BJ (cell line): ENCODE data around the gene PTBP3. TPM values are rescaled to one million over a fixed set of nuclear protein-coding genes. Genes with fewer than 3 reads are reported as not detected.
"Not testable (repeated sequence)": the region's sequence is repeated elsewhere in the genome, so short reads cannot be mapped to it uniquely, and the experiment has no call there.

Experiments used
- CTCF ChIA-PET: fragments of 350-600 bp; formaldehyde crosslinking; extraction: SDS; loops from one replicate; lab custom pipeline; 2021; ENCODE audit warnings: antibody characterized with exemption, inconsistent platforms; lab: Yijun Ruan, JAX
- POLR2A ChIA-PET: fragments of 300-600 bp; sonication (Branson Sonifier 250); formaldehyde crosslinking; extraction: SDS; loops from one replicate; lab custom pipeline; 2021; ENCODE audit warnings: antibody characterized with exemption; lab: Charles Lee
- DNase-seq: peaks from one replicate; pipeline ENCODE4 v3.0.0-alpha.2; 2011; ENCODE audit warnings: low read depth
- H3K27me3 ChIP-seq: 2 replicates; pipeline ENCODE4 v1.6.0; 2011; ENCODE audit warnings: low read length; ENCODE audit not compliant: control insufficient read depth, insufficient read depth
- H3K36me3 ChIP-seq: 2 replicates; pipeline ENCODE4 v1.5.1; 2011; ENCODE audit warnings: low read length; ENCODE audit not compliant: control insufficient read depth, insufficient read depth
- H3K4me3 ChIP-seq: 2 replicates; pipeline ENCODE4 v1.5.1; 2011; ENCODE audit warnings: low read depth, mild to moderate bottlenecking, control low read depth, low read length
- polyA plus RNA-seq: library from polyadenylated mRNA; depleted of rRNA; stranded (reverse); fragments of >200 nt; gene quantifications from 2 replicates; pipeline ENCODE4 v1.2.3, GENCODE V29; 2011
- TF ChIP-seq, protein P1 (sequence below): IDR thresholded peaks from 2 replicates; pipeline ENCODE4 v1.5.1; 2011; ENCODE audit warnings: low read depth, mild to moderate bottlenecking, control low read depth, inconsistent platforms, low read length, moderate library complexity; ENCODE audit not compliant: insufficient read depth

The PTBP3 gene
- polyA plus RNA-seq, 1 experiment = 44.4 TPM

- DNase-seq = no peak
- H3K4me3 ChIP-seq = no peak overlapping the region
- POLR2A ChIA-PET = interaction anchor here (0.6 kb wide), 1 partner anchor 335 kb away, joined by 3 read pairs; no protein-coding TSS in a partner anchor
- H3K27me3 ChIP-seq = no peaks in the 10 kb centered on the region
- TF ChIP-seq, protein P1, sequence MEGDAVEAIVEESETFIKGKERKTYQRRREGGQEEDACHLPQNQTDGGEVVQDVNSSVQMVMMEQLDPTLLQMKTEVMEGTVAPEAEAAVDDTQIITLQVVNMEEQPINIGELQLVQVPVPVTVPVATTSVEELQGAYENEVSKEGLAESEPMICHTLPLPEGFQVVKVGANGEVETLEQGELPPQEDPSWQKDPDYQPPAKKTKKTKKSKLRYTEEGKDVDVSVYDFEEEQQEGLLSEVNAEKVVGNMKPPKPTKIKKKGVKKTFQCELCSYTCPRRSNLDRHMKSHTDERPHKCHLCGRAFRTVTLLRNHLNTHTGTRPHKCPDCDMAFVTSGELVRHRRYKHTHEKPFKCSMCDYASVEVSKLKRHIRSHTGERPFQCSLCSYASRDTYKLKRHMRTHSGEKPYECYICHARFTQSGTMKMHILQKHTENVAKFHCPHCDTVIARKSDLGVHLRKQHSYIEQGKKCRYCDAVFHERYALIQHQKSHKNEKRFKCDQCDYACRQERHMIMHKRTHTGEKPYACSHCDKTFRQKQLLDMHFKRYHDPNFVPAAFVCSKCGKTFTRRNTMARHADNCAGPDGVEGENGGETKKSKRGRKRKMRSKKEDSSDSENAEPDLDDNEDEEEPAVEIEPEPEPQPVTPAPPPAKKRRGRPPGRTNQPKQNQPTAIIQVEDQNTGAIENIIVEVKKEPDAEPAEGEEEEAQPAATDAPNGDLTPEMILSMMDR = no peak
- no peaks in the 10 kb centered on the region for H3K36me3 ChIP-seq
- CTCF ChIA-PET = no interaction called here
Observed at GRCh38 chr9:112377087-112377486, 43.7 kb upstream of the PTBP3 start.

- TF ChIP-seq, protein P1 = no peak
- H3K4me3 ChIP-seq = no peak overlapping the region
- no peaks in the 10 kb centered on the region for H3K27me3 ChIP-seq
- no peak for DNase-seq
- ChIA-PET POLR2A (no interaction called here), CTCF (no interaction called here)
- H3K36me3 ChIP-seq = no peaks in the 10 kb centered on the region
Observed at GRCh38 chr9:112375361-112375760, 41.9 kb upstream of the PTBP3 start.

- CTCF ChIA-PET, POLR2A ChIA-PET, H3K27me3 ChIP-seq, H3K4me3 ChIP-seq, DNase-seq, H3K36me3 ChIP-seq: not testable (repeated sequence)
Observed at GRCh38 chr9:112374232-112374631, 40.8 kb upstream of the PTBP3 start.

- DNase-seq, H3K4me3 ChIP-seq, H3K27me3 ChIP-seq, H3K36me3 ChIP-seq, POLR2A ChIA-PET: not testable (repeated sequence)
- CTCF ChIA-PET = interaction anchor here (0.8 kb wide), 1 partner anchor 276 kb away, joined by 3 read pairs; no protein-coding TSS in a partner anchor
Observed at GRCh38 chr9:112373666-112374065, 40.2 kb upstream of the PTBP3 start.

GRCh38 chr9:112371060-112371459, 37.6 kb upstream of the PTBP3 start:
- no peak for DNase-seq
- TF ChIP-seq, protein P1 = no peak
- H3K4me3 ChIP-seq = no peak overlapping the region
- H3K36me3 ChIP-seq = no peaks in the 10 kb centered on the region
- ChIA-PET POLR2A (no interaction called here), CTCF (interaction anchor here (0.6 to 2.2 kb wide), 3 partner anchors 10 to 282 kb away, joined by 3 to 15 read pairs (median 3); no protein-coding TSS in a partner anchor)
- H3K27me3 ChIP-seq = no peaks in the 10 kb centered on the region

GRCh38 chr9:112369817-112370216, 36.4 kb upstream of the PTBP3 start:
- Histone ChIP-seq H3K4me3 (no peak overlapping the region), H3K27me3 (no peaks in the 10 kb centered on the region), H3K36me3 (no peaks in the 10 kb centered on the region)
- TF ChIP-seq, protein P1 = no peak
- no peak for DNase-seq
- ChIA-PET CTCF (interaction anchor here (0.8 to 2.2 kb wide), 3 partner anchors 9 to 281 kb away, joined by 3 to 15 read pairs (median 3); no protein-coding TSS in a partner anchor), POLR2A (no interaction called here)
